Ishikawa (cell line): ENCODE data around the gene GALE.

Source experiments
- CEBPB ChIP-seq: IDR thresholded peaks from 2 replicates; pipeline ENCODE4 v1.6.1; 2012
- EGR1 ChIP-seq: IDR thresholded peaks from 2 replicates; pipeline ENCODE4 v1.6.1; 2012
- EP300 ChIP-seq: IDR thresholded peaks from 2 replicates; pipeline ENCODE4 v1.6.1; 2012; ENCODE audit warnings: borderline replicate concordance
- FOXM1 ChIP-seq: IDR thresholded peaks from 2 replicates; pipeline ENCODE4 v1.6.1; 2012; ENCODE audit warnings: low read depth, borderline replicate concordance
- REST ChIP-seq: IDR thresholded peaks from 2 replicates; pipeline ENCODE4 v1.6.1; 2012; ENCODE audit warnings: low read depth, mild to moderate bottlenecking
- TAF1 ChIP-seq: IDR thresholded peaks from 2 replicates; pipeline ENCODE4 v1.6.1; 2012; ENCODE audit warnings: low read depth, mild to moderate bottlenecking
- YY1 ChIP-seq: IDR thresholded peaks from 2 replicates; pipeline ENCODE4 v1.6.1; 2012; ENCODE audit warnings: low read depth

DNA sequence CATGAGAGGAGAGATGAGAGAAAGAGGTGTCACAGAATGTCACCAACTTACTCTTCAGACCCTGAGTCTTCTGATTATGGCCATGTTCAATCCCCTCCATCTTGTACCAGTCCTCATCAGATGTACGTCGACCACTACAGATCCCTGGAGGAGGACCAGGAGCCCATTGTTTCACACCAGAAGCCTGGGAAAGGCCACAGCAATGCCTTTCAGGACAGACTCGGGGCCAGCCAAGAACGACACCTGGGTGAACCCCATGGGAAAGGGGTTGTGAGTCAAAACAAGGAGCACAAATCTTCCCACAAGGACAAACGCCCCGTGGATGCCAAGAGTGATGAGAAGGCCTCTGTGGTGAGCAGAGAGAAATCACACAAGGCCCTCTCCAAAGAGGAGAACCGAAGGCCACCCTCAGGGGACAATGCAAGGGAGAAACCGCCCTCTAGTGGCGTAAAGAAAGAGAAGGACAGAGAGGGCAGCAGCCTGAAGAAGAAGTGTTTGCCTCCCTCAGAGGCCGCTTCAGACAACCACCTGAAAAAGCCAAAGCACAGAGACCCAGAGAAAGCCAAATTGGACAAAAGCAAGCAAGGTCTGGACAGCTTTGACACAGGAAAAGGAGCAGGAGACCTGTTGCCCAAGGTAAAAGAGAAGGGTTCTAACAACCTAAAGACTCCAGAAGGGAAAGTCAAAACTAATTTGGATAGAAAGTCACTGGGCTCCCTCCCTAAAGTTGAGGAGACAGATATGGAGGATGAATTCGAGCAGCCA is 49.3 kb downstream of the GALE start:
- TF ChIP-seq REST, result no peak
- no peak for TF ChIP-seq FOXM1
- TF ChIP-seq TAF1, result no peak
- TF ChIP-seq YY1, result no peak
- no peak for TF ChIP-seq CEBPB
- TF ChIP-seq EGR1, result no peak
- no peak for TF ChIP-seq EP300
